ENCODE data around the gene FOXK2.
A peak's percentile ranks its signal among the peaks of the same experiment; 100 is the strongest.

The FOXK2 gene

DNA sequence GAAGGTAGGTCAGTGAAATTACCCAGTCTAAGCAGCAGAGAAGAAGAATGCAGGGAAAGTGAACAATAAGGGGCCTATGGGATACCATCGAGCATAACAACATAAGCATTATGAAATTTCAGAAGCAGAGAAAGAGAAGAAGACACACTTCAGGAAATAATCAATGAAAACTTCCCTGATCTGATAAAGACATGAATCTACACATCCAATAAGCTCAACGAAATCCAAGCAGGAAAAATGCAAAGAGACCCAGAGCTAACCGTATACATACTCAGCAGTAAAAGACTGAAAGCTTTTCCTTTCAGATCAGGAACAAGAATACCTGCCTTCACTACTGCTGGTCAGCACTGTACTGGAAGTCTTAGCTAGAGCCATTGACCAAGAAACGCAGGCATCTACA is 90.1 kb downstream of the FOXK2 start:
- no peak for DNase-seq (ENCODE audit: low read depth)

DNA sequence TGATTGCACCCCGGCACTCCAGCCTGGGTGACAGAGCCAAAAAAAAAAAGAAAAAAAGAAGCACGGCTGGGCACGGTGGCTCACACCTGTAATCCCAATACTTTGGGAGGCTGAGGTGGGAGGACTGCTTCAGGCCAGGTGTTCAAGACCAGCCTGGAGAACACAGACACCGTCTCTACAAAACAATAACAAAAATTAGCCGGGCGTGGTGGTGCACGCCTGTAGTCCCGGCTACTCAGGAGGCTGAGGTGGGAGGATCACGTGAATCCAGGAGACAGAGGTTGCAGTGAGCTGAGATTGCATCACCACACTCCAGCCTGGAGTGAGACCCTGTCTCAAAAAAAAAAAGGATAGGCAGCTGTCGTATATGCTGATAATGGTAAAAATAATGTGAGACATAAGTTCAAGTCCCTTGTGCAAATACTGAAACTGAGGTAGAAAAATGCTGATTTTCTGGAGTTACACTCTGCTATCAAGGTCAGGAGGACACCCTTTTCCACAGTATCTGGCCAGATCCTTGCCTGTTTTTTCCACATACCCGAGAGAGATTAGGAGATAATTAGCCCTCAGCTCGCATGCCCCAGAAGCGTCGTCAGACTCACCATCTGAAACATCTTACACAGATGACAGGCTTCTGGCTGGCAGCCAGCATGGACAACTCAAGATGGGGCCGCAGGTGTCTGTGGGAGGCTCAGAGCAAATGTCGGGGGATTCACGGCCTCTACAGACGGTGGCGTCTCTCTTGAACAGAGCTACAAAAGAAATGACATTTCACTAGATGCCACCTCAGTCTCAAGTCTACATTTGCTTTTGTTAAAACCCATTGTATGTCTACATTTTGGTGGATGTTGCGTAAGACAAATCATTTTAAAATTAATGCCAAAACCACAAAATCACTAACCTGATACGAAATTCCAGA is 91.9 kb downstream of the FOXK2 start:
- peak; percentile 9 for DNase-seq (ENCODE audit: low read depth)

DNA sequence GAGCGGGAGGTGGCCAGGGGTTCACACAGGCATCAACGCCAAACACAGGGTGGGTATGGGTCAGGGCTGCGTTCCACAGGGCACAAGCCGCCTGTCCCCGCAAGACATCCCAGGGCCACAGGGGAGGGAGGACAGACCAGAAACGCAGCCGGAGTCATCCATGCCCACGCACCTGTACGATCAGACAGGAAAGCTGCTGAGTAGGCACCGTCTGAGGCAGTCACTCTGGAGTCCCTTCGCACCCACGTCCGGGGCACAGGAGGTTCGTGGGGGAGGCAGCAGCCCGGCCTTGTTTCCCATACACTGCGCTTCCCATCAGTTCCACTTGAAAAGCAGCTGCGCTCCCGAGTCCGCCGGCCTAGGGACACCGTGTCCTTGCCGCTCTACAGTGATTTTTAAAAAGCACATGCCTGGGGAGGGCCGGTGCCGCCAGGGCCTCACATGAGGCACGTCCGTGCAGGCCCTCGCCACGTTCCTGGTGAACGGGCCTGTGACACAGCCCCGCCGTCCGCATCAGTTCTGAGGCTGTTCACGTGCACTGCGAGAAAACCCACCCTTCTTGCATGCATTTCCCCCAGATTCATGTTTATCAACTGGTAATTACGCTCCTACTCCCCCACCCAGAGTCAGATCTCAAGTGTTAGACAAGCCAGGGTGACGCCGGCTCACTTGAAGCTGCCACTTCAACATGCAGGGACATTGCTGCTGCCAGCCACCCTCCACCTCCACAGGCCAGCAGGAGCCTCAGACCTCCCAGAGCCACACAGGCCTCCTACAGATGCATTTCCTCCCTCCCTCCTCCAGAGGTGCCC is 94.0 kb downstream of the FOXK2 start:
- DNase-seq (ENCODE audit: low read depth) = no peak

DNA sequence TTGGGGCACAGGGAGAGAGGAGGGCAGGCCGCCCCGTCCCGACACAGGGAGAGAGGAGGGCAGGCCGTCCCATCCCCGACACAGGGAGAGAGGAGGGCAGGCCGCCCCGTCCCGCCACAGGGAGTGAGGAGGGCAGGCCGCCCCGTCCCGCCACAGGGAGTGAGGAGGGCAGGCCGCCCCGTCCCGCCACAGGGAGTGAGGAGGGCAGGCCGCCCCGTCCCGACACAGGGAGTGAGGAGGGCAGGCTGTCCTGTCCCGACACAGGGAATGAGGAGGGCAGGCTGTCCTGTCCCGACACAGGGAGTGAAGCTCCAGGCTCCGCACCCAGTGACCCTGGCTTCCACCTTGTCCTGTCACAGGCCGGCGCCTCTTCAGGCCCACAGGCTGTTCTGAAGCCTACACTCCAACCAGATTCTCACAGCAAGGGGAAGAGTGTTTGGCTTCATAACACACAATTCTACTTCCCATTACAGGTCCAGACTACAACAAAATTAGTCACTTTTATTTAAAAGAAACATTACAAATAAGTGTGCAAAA is 94.6 kb downstream of the FOXK2 start:
- no peak for DNase-seq (ENCODE audit: low read depth)

- no peak for DNase-seq (ENCODE audit: low read depth)
These were observed 95.8 kb downstream of the FOXK2 start for GRCh38 chr17:82615084-82616020.

GRCh38 chr17:82616021-82616711 is 96.6 kb downstream of the FOXK2 start:
- no peak for DNase-seq (ENCODE audit: low read depth)

DNA sequence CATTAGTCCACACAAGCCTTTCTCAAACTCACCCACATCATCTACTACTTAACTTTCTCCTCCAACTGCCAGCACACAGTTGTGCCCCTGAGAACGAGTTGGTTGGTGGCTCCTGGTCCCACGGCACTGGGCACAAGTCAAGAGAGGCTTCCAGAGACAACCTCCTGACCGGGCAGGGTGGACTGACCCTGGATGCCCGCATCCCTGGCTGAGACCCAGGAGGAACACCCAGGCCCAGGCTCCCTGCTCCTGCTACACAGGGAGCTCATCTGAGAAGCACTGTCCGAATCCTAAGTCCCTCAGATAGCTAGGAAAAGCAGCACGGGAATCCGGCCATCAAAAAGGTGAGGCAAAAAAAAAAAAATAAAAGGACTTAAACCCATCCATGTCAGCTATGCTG is 99.7 kb downstream of the FOXK2 start:
- no peak for DNase-seq (ENCODE audit: low read depth)

DNA sequence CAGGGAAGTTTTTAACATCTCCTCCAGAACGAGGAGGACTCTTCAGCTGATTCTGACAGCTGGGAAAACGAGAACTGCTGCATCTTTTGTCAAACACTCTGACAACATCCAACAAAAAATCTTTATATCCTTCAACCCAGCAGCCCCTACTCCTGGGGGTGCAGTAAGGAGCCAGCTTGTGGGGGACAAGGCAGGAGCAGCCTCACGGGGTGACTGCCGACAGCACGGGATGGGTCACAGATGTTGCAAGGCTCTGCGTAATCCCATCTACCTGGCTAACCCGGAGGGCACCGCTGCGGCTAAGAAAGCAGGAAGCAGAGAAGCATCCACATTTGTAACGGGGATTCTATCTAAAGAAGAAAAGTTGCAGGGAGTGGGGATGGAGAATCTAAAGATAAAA is 100.1 kb downstream of the FOXK2 start:
- DNase-seq (ENCODE audit: low read depth) = no peak

DNA sequence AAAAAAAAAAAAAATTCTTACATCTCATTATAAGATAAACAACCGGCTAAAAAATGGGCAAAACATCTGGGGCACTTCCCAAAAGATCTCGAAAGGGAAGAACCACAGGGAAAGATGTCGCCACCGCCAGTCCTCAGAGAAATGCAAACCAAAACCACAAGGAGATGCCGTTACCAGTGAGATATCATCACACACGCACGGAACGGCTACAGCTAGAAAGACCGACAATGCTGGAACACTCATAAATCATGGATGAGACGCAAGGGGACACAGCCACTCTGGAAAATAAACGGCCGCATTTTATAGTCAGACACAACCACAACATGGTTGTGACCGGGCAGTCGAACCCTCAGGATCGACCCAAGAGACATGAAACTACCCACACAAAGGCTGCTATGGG is 104.2 kb downstream of the FOXK2 start:
- DNase-seq (ENCODE audit: low read depth) = no peak

- no peak for DNase-seq (ENCODE audit: low read depth)
These were observed 107.9 kb downstream of the FOXK2 start for GRCh38 chr17:82627405-82627804.

DNA sequence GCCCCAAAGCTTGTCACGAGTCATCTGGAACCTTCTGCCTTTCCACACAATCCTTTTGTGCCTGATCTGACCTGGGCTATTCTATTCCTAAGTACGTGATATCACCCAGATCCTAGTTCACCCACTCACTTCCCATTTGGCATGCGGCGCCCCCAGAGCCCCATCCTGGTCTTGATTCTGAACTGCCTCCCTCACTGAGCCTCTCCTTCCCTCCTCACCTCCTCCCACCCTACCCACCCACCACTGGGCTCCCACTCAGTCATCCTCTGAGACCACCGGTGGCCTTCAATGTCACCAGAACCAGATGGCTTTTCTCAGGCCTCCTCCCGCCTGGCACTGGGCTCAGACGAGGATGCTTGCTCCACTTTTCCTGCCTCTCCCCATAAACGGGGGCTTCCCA is 110.2 kb downstream of the FOXK2 start:
- DNase-seq (ENCODE audit: low read depth) = no peak

DNA sequence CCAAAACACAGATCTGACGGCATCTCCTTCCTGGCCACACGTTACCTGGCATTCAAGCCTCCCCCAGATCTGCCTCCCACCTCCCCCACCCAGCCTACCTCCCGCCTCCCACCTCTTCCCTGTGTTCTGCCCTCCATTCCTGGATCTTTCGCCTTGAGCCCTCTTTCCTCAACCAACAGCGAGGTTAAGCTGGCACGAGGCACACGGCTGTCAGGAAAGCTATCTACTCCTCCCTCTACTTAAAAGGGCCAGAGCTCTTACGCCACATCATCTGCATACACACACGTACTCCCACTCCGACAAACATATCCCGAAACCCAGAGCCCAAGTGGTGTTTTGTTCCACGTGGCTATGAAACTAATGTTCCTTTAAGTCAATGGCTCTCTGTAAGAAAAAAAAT is 110.7 kb downstream of the FOXK2 start:
- no peak for DNase-seq (ENCODE audit: low read depth)

DNA sequence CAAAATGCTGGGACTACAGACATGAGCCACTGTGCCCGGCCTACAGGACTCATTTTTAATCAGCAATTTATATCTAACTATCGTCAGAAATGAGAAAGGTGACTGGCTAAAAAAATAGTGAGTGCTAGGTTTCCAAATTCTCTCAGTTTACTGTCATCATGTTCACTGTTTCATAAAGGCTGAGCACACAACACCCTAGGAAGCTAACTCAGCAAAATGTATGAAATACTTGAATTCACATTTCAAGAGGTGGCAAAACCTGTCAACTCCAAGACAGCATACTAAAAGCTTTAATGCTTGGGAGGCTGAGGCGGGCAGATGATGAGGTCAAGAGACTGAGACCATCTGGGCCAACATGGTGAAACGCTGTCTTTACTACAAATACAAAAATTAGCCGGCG is 112.0 kb downstream of the FOXK2 start:
- no peak for DNase-seq (ENCODE audit: low read depth)

GRCh38 chr17:82632451-82632850 is 112.9 kb downstream of the FOXK2 start:
- no peak for DNase-seq (ENCODE audit: low read depth)

DNA sequence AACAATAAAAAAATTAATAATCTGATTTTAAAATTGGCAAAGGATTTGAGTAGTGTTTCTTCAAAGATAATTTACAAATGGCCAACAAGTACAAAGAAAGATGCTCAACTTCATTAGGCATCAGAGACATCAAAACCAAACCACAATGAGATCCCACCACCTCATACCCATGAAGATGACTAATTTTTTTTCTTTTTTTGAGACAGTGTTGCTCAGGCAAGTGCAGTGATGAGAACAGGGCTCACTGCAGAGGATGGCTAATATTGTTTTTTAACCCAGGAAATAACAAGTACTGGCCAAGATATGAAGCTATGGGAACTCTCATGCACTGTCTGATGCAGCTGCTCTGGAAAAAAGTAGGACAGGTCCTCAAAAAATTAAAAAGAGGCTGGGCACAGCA is 113.8 kb downstream of the FOXK2 start:
- DNase-seq (ENCODE audit: low read depth) = no peak

DNA sequence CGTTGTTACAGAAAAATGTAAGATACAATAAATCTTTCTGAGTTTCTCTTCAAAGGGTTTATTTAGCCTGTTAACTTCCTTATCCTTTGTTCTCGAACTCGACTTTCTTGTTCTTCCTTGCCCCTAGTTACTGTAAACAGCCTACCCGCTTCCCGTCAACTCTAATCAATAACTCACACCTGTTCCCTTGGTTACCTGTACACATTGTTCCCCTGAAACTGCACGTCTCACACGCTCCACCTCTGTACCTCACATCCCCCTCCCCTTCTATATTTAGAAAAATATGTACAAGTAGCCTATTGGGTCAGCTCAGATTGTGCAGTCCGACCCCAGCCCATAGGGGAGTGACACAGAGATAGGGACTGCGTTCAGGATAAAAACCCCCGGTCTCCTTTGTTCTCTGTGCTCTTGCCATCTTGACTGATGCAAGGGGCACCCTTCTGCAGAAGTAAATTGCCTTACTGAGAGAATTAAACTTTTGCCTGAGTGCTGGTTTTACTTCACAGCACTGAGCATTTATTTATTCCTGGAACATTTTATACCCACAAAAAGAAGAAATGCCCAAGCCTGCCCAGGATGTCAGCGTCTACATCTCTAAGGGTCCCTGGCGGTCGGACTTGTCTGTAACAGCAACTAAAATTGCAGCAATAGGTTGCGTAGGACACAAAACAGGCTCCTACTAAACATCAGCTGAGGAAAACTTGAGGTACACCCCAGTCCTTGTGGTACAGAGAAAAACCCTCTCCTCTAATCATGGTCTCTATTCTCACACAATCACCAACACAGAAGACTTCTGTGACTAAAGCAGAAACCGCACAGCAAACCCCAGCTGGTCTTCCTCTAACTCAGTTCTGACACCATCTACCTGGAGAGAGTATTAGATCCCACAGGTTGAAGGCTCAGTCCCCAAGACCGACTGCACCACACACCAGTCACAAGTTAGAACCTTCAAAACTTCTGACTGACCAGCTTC is 117.4 kb downstream of the FOXK2 start:
- no peak for DNase-seq (ENCODE audit: low read depth)

- DNase-seq (ENCODE audit: low read depth) = no peak
These were observed 118.7 kb downstream of the FOXK2 start for GRCh38 chr17:82638183-82638773.

GRCh38 chr17:82639628-82640027 is 120.1 kb downstream of the FOXK2 start:
- no peak for DNase-seq (ENCODE audit: low read depth)

DNA sequence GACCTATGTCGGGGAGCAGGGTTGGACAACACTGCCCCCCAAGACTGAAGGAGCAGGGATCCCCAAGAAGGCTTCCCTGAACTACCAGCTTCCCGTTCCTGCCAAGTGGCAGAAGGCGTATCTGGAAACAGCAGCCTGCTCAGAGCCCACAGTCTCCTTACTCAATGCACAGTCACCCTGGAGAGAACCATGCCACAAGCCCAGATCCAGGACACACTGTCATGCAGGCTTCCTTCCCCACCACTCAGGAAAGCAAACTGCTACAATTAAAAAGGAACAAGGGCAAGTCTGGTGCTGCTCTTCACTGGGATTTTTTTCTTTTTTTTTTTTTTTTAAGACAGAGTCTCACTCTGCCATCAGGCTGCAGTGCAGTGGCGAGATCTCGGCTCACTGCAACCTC is 120.5 kb downstream of the FOXK2 start:
- no peak for DNase-seq (ENCODE audit: low read depth)

GRCh38 chr17:82642022-82642421 is 122.5 kb downstream of the FOXK2 start:
- no peak for DNase-seq (ENCODE audit: low read depth)
